Bronchial epithelial cell (primary cell): ENCODE measurements around the gene FAM120B. TPM values are rescaled to one million over a fixed set of nuclear protein-coding genes. Genes with fewer than 3 reads are reported as not detected.

Experiments used
- DNase-seq: peaks from one replicate; pipeline ENCODE4 v3.0.0-alpha.2; 2010; ENCODE audit warnings: low read depth
- FAIRE-seq: peaks from 2 replicates; lab custom pipeline; 2011; peaks lifted over from hg19 to GRCh38; lab: Jason Lieb, UNC
- H3K27me3 ChIP-seq: 2 replicates; pipeline ENCODE4 v1.5.1; 2011; ENCODE audit warnings: low read length; ENCODE audit not compliant: control insufficient read depth, insufficient read depth
- H3K36me3 ChIP-seq: 2 replicates; pipeline ENCODE4 v1.5.1; 2011; ENCODE audit warnings: low read length; ENCODE audit not compliant: control insufficient read depth, insufficient read depth
- H3K4me3 ChIP-seq: 2 replicates; pipeline ENCODE4 v1.5.1; 2011; ENCODE audit warnings: mild to moderate bottlenecking, low read depth, low read length, control low read depth
- total RNA-seq: library from RNA; depleted of rRNA; stranded (reverse); fragments of >200 nt; gene quantifications from 2 replicates; pipeline ENCODE4 v1.2.1, GENCODE V29; 2014
- TF ChIP-seq, protein P1 (sequence below): IDR thresholded peaks from 2 replicates; pipeline ENCODE4 v1.5.1; 2011; ENCODE audit warnings: mild to moderate bottlenecking, moderate library complexity, low read length, control low read depth, inconsistent platforms; ENCODE audit not compliant: insufficient read depth, severe bottlenecking

FAM120B gene
- total RNA-seq, 1 donor from 2014 or later: 7.1 TPM

- DNase-seq (no peak), FAIRE-seq (no peak)
- Histone ChIP-seq H3K36me3 (no peaks in the 10 kb centered on the region), H3K4me3 (no peak overlapping the region), H3K27me3 (no peaks in the 10 kb centered on the region)
- TF ChIP-seq, protein P1, sequence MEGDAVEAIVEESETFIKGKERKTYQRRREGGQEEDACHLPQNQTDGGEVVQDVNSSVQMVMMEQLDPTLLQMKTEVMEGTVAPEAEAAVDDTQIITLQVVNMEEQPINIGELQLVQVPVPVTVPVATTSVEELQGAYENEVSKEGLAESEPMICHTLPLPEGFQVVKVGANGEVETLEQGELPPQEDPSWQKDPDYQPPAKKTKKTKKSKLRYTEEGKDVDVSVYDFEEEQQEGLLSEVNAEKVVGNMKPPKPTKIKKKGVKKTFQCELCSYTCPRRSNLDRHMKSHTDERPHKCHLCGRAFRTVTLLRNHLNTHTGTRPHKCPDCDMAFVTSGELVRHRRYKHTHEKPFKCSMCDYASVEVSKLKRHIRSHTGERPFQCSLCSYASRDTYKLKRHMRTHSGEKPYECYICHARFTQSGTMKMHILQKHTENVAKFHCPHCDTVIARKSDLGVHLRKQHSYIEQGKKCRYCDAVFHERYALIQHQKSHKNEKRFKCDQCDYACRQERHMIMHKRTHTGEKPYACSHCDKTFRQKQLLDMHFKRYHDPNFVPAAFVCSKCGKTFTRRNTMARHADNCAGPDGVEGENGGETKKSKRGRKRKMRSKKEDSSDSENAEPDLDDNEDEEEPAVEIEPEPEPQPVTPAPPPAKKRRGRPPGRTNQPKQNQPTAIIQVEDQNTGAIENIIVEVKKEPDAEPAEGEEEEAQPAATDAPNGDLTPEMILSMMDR: no peak
Measured at GRCh38 chr6:170445487-170445886, 138.9 kb downstream of the FAM120B start.

DNA sequence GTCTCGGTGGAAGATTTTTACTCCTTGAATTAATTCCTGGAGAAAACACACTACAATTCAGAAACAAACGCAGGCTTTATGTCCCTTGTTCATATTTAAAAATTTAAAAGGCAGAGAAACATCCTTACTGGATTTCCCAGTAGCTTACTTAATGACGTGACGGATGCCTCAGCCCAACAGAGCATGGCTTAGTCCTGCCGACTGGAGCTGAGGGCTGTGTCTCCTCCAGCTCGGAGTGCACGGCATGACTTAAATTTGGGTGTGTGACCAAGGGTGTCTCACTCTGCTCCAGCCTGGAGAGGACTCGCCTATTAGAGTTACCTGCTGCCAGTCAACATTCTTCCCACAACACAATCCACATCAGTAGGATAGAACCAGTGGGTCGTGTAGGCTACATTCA is 139.4 kb downstream of the FAM120B start:
- DNase-seq: no peak
- Histone ChIP-seq H3K36me3 (no peaks in the 10 kb centered on the region), H3K27me3 (no peaks in the 10 kb centered on the region), H3K4me3 (no peak overlapping the region)
- TF ChIP-seq, protein P1: no peak
- no peak for FAIRE-seq

- H3K36me3 ChIP-seq: no peaks in the 10 kb centered on the region
- no peak for DNase-seq
- no peaks in the 10 kb centered on the region for H3K27me3 ChIP-seq
- H3K4me3 ChIP-seq: no peak overlapping the region
- no peak for FAIRE-seq
- TF ChIP-seq, protein P1: no peak
Measured at GRCh38 chr6:170446841-170447560, 140.4 kb downstream of the FAM120B start.

GRCh38 chr6:170447561-170447930 is 141.0 kb downstream of the FAM120B start:
- H3K4me3 ChIP-seq: no peak overlapping the region
- TF ChIP-seq, protein P1: no peak
- DNase-seq: no peak
- no peak for FAIRE-seq
- no peaks in the 10 kb centered on the region for H3K27me3 ChIP-seq
- H3K36me3 ChIP-seq: no peaks in the 10 kb centered on the region

GRCh38 chr6:170448317-170448716 is 141.8 kb downstream of the FAM120B start:
- TF ChIP-seq, protein P1: no peak
- DNase-seq: no peak
- H3K4me3 ChIP-seq: no peak overlapping the region
- FAIRE-seq: no peak
- H3K36me3 ChIP-seq: no peaks in the 10 kb centered on the region
- H3K27me3 ChIP-seq: no peaks in the 10 kb centered on the region
